Activated B cell treated with CpG ODN at 0.5 μM for 24 hours (primary cell): ENCODE measurements around the gene SIX1. TPM values are rescaled to one million over a fixed set of nuclear protein-coding genes. Genes with fewer than 3 reads are reported as not detected.

Experiments
- ATAC-seq: fragments of 200-7000 bp; cut with Tn5 transposase; one replicate; pipeline ENCODE4 v1.10.0; 2021; ENCODE audit warnings: low read depth, mild to moderate bottlenecking, moderate library complexity
- CTCF ChIA-PET: fragments of 350-600 bp; sonication (Branson Sonifier 250); formaldehyde crosslinking; loops from one replicate; lab custom pipeline; 2021; ENCODE audit warnings: antibody characterized with exemption; lab: Charles Lee
- POLR2A ChIA-PET: fragments of 350-600 bp; sonication (Branson Sonifier 250); formaldehyde crosslinking; loops from one replicate; lab custom pipeline; 2021; ENCODE audit warnings: antibody characterized with exemption; lab: Charles Lee
- DNase-seq: peaks from one replicate; pipeline ENCODE4 v3.0.0; 2022
- H3K27ac Mint-ChIP-seq: one replicate; pipeline ENCODE4 v1.8.0; 2020; ENCODE audit warnings: mixed read lengths
- H3K27me3 Mint-ChIP-seq: one replicate; pipeline ENCODE4 v1.8.0; 2021; ENCODE audit warnings: mixed read lengths
- H3K36me3 Mint-ChIP-seq: one replicate; pipeline ENCODE4 v1.8.0; 2021; ENCODE audit warnings: low read depth, mixed read lengths
- H3K4me1 Mint-ChIP-seq: one replicate; pipeline ENCODE4 v1.8.0; 2021; ENCODE audit warnings: mixed read lengths
- H3K4me3 Mint-ChIP-seq: one replicate; pipeline ENCODE4 v1.8.0; 2020; ENCODE audit warnings: mild to moderate bottlenecking, mixed read lengths
- H3K9me3 Mint-ChIP-seq: one replicate; pipeline ENCODE4 v1.8.0; 2020; ENCODE audit warnings: mixed read lengths
- intact Hi-C: fragments of 100-400 bp; cut with micrococcal nuclease; formaldehyde crosslinking; loops from one replicate; pipeline ENCODE4 v1.15.1; 2024
- total RNA-seq: library from RNA; stranded (reverse); gene quantifications from 2 replicates; pipeline ENCODE4 v1.2.3, GENCODE V29; 2022
- TF ChIP-seq, protein P1 (sequence below): fragments of 200-600 bp; IDR thresholded peaks from one replicate; pipeline ENCODE4 v1.8.0; 2022; ENCODE audit warnings: antibody characterized with exemption, mild to moderate bottlenecking

The SIX1 gene
- total RNA-seq, 1 donor from 2014 or later, result not detected

DNA sequence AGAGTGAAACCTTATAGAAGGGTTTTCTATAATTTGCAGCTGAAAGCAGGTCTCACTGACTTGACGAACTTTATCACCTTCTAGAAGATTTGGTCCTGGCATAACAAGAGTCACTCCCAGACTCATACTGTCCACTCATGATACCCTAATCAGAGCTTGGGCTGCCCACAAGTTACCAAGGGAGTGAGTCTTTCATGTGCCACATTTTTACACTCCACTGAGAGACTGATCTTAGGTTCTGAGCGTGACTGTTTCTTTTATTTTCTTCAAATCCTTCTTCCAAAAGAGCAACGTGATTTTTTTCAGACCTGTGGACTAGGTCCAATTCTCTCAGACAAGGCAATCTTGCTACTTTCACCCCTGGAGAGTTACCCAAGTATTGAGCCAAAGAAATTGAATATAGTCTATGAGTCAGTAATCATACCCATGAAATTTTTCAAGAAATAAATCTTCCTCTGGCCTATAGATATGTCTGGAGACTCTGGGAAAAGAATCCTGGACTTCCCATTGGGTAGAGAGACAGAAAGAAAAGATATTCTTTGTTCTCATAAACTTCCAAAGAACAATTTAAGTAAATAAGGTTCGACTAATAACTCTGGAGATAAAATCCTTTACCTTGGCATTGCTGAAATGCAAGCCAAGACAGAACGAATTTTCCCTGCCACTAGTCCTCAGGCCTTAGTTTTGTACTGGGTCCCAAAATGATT, 26.9 kb downstream of the SIX1 start:
- no peak overlapping the region for H3K27ac Mint-ChIP-seq
- H3K4me1 Mint-ChIP-seq, result peaks cover 10% of the 10 kb centered on the region
- intact Hi-C loops, result loop anchor here (10.0 kb wide), 1 partner anchor 288 kb away; no protein-coding TSS in a partner anchor
- CTCF ChIA-PET, result interaction anchor here (1.3 to 2.3 kb wide), 2 partner anchors 404 to 631 kb away, joined by 4 to 15 read pairs; no protein-coding TSS in a partner anchor
- no peaks in the 10 kb centered on the region for H3K36me3 Mint-ChIP-seq
- peaks cover 17% of the 10 kb centered on the region for H3K27me3 Mint-ChIP-seq
- POLR2A ChIA-PET, result no interaction called here
- TF ChIP-seq, protein P1, sequence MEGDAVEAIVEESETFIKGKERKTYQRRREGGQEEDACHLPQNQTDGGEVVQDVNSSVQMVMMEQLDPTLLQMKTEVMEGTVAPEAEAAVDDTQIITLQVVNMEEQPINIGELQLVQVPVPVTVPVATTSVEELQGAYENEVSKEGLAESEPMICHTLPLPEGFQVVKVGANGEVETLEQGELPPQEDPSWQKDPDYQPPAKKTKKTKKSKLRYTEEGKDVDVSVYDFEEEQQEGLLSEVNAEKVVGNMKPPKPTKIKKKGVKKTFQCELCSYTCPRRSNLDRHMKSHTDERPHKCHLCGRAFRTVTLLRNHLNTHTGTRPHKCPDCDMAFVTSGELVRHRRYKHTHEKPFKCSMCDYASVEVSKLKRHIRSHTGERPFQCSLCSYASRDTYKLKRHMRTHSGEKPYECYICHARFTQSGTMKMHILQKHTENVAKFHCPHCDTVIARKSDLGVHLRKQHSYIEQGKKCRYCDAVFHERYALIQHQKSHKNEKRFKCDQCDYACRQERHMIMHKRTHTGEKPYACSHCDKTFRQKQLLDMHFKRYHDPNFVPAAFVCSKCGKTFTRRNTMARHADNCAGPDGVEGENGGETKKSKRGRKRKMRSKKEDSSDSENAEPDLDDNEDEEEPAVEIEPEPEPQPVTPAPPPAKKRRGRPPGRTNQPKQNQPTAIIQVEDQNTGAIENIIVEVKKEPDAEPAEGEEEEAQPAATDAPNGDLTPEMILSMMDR, result no peak
- no peak for DNase-seq
- no peaks in the 10 kb centered on the region for H3K9me3 Mint-ChIP-seq
- H3K4me3 Mint-ChIP-seq, result no peak overlapping the region
- ATAC-seq, result no peak

DNA sequence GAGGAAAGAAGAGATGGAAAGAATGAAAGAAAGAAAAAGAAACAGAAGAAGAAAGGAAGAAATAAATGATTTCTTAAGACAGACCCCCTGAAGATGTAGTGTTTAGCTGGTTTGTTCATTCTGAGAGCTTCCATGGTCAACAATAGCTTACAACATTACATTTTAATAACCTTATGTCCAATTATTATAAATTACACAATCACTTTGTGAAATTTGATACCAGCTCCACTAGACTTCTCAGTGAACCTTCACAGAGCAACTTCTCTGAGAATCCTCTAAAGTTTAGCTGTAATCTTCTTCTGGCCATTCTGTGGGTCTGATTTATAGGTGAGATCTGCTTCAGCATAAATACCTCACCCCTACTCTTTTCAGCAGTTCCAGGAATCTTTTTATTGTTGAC, 27.9 kb downstream of the SIX1 start:
- peaks cover 17% of the 10 kb centered on the region for H3K27me3 Mint-ChIP-seq
- ChIA-PET CTCF (no interaction called here), POLR2A (no interaction called here)
- ATAC-seq (no peak), DNase-seq (no peak)
- no peaks in the 10 kb centered on the region for H3K9me3 Mint-ChIP-seq
- no peak overlapping the region for H3K27ac Mint-ChIP-seq
- peaks cover 11% of the 10 kb centered on the region for H3K4me1 Mint-ChIP-seq
- H3K4me3 Mint-ChIP-seq, result no peak overlapping the region
- no peaks in the 10 kb centered on the region for H3K36me3 Mint-ChIP-seq
- intact Hi-C loops, result loop anchor here (10.0 kb wide), 1 partner anchor 287 kb away; no protein-coding TSS in a partner anchor
- TF ChIP-seq, protein P1, result no peak

DNA sequence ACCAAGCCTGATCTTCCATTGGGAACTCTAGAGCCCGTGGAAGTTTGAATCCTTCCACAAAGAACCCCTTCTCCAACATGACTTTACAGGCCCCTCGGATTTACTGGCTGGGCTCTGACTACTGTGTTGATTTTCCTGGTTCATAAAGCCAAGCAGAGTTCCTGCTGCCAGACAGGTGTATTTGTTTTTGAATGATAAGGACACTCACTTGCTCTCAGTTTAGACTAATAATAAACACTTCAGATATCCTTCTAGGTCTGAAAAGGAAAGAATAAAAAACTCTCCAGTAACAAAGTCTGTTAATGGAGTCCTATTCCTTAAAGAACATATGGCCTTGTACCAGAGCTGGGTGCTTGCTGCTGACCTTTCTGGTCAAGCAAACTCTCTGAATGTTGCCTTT, 31.0 kb downstream of the SIX1 start:
- H3K9me3 Mint-ChIP-seq, result no peaks in the 10 kb centered on the region
- ChIA-PET CTCF (no interaction called here), POLR2A (no interaction called here)
- H3K27ac Mint-ChIP-seq, result no peak overlapping the region
- H3K4me3 Mint-ChIP-seq, result no peak overlapping the region
- intact Hi-C loops, result no loop called here
- TF ChIP-seq, protein P1, result no peak
- H3K36me3 Mint-ChIP-seq, result no peaks in the 10 kb centered on the region
- ATAC-seq (no peak), DNase-seq (no peak)
- H3K4me1 Mint-ChIP-seq, result peaks cover 11% of the 10 kb centered on the region
- peaks cover 13% of the 10 kb centered on the region for H3K27me3 Mint-ChIP-seq

DNA sequence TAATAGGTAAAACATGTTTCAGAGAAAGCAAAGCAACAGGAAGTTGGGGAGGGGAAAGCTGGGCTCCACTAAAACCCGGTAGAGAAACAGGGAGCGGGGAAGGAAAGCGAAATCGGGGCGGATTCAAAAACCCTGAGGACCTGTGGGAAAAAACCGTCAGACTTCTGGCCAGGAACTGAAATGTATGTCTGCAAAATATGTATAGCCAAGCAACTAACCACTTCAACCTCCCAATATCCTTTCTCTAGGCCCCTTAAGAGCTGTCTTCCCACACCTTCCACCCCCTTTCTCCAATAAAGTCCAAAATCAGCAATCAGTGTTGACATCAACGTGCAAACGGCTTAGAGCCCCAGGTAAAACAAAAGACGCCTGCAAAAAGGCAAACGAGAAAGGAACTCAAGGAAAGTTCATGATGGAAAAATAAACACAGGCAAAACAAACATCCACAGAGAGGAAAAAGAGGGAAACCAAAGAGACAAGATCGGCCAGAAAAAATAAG, 32.8 kb downstream of the SIX1 start:
- H3K4me1 Mint-ChIP-seq, result peaks cover 11% of the 10 kb centered on the region
- H3K27ac Mint-ChIP-seq, result no peak overlapping the region
- no peak for DNase-seq
- intact Hi-C loops, result no loop called here
- TF ChIP-seq, protein P1, result no peak
- ChIA-PET CTCF (no interaction called here), POLR2A (no interaction called here)
- no peak for ATAC-seq
- H3K36me3 Mint-ChIP-seq, result no peaks in the 10 kb centered on the region
- no peak overlapping the region for H3K4me3 Mint-ChIP-seq
- no peaks in the 10 kb centered on the region for H3K9me3 Mint-ChIP-seq
- H3K27me3 Mint-ChIP-seq, result peaks cover 5% of the 10 kb centered on the region

DNA sequence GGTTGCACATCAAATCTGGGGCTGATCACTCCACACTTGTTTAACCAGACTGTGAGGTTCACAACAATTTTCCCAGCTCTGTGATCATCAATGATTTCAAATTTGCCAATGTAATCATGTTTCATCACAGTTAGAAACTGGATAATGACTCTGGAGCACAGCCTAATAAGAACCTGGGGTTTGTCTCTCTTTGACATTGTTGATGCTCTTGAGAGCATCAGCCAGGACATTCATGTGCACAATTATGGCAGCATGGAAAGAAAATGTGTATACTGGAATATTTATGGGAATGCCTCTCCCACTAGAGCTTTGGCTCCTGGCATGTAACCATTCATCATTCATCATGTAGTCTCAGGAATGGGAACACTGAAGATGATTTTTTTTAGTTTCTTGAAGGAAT, 47.0 kb downstream of the SIX1 start:
- intact Hi-C loops, result no loop called here
- DNase-seq (no peak), ATAC-seq (no peak)
- Mint-ChIP-seq H3K36me3 (no peaks in the 10 kb centered on the region), H3K27me3 (peaks cover 19% of the 10 kb centered on the region), H3K27ac (no peak overlapping the region), H3K4me1 (no peaks in the 10 kb centered on the region), H3K9me3 (peaks cover 4% of the 10 kb centered on the region), H3K4me3 (no peak overlapping the region)
- POLR2A ChIA-PET, result no interaction called here
- CTCF ChIA-PET, result no interaction called here
- TF ChIP-seq, protein P1, result no peak
